GM18505 (cell line): ENCODE data around the gene RPS6KA1.
"Not testable (repeated sequence)": the region's sequence is repeated elsewhere in the genome, so short reads cannot be mapped to it uniquely, and the experiment has no call there.

ENCODE experiments used
- ATAC-seq: cut with Tn5 transposase; IDR thresholded peaks from one replicate; pipeline ENCODE4 v1.9.1; 2021; ENCODE audit not compliant: unreplicated experiment
- POLR2A ChIP-seq: IDR thresholded peaks from 4 replicates; pipeline ENCODE4 v1.6.1; 2011; ENCODE audit warnings: borderline replicate concordance; ENCODE audit not compliant: insufficient read depth, insufficient read length; ENCODE audit errors: extremely low read depth

The RPS6KA1 gene

DNA sequence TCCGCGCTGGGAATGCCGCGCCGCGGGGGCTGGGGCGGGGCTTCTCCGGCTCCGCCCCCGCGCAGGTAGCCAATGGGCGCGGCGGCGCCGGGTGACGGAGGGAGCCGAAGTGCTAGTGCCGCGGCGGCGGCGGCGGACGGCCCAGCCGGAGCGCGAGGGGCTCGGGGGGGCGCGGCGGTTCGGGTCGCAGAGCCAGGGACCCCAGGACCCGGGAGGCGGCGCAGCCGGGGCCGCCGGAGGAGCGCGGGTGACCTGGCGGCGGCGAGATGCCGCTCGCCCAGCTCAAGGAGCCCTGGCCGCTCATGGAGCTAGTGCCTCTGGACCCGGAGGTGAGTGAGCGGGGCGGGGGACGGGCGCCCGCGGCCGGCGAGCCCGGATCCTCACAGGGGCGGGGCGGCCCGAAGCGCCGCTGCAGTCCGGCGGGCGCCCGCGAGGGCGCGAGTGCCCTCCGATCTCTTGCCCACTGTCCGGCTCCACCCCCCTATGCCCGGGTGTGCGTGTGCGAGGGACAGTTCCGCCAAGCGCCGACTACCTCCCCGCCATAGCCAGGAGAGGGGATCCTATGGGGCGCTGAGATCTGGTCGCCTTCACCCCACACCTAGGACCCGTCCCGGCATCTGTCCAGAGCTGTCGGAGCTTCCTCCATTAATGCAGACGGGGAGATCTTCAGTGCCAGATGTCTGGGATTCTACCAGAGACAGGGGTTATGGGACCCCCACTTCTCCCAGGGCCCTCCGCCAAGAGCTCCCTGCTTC is at the start of gene RPS6KA1:
Gene RPS6KA1 (plus strand): TSS at position 107 of the 755 bp plus-strand sequence. CDS start 160 bp downstream, at position 267.
- TF ChIP-seq POLR2A = peak; percentile 52
- ATAC-seq = peak; percentile 81

GRCh38 chr1:26482921-26483320 is 46.6 kb upstream of the RPS6KA1 start:
- no peak for ATAC-seq
- TF ChIP-seq POLR2A = no peak

DNA sequence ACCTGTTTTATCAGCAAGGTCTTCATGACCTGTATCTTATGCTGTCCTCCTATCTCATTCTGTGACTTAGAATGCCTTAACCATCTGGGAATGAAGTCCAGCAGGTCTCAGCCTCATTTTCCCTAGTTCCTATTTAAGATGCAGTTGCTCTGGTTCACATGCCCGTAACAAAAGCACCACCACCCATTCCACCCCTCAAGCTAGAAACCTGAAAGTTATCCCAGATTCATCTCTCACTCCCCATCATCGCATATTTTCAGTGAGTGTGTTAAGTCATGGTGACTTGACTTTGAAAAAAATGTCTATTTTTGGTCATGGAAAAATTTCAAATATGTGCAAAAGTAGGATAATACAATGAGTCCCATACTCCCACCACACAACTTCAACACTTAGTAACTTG is 45.6 kb upstream of the RPS6KA1 start:
- ATAC-seq = no peak
- TF ChIP-seq POLR2A = no peak

DNA sequence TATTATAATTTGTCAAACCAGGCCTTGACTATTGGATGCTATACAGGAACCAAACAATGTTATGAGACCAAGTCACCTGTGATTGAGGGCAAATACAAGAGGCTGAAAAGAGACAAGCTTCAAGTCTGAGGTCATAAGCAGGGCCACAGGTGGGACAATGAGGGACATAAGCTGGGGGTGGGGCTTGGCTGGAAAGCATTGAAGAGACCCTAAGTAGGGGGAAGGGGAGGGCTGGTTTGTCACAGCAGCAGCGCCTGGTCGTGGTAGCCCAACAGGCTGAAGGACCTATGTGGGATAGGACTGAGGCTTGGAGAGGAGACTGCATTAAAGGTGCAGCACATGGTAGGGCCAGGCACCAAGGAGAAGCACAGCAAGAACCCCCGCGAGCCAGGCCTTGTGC is 39.4 kb upstream of the RPS6KA1 start:
- no peak for TF ChIP-seq POLR2A
- no peak for ATAC-seq

- no peak for ATAC-seq
- no peak for TF ChIP-seq POLR2A
Observed at GRCh38 chr1:26493267-26493666, 36.3 kb upstream of the RPS6KA1 start.

- TF ChIP-seq POLR2A = no peak
- ATAC-seq = no peak
Observed at GRCh38 chr1:26493938-26494337, 35.6 kb upstream of the RPS6KA1 start.

- no peak for TF ChIP-seq POLR2A
- ATAC-seq = no peak
Observed at GRCh38 chr1:26496861-26497260, 32.7 kb upstream of the RPS6KA1 start.

DNA sequence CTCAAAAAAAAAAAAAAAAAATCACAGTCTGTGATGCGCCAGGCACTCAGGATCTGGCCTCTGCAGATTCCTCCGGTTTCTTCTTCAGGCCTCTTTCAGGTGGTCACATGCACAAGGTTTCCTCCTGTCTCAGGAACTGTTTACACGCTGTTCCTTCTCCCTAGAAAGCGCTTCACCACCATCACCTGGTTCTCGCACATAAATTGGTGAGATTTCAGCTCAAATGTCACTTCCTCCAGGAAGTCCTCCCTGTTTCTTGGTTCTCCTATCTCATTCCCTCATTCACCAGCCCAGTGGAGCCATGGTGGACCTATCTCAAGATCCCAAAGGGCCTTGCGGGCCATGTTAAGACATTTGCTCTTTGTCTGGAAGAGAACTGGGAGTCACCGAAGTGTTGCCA is 30.7 kb upstream of the RPS6KA1 start:
- no peak for TF ChIP-seq POLR2A
- ATAC-seq = no peak

DNA sequence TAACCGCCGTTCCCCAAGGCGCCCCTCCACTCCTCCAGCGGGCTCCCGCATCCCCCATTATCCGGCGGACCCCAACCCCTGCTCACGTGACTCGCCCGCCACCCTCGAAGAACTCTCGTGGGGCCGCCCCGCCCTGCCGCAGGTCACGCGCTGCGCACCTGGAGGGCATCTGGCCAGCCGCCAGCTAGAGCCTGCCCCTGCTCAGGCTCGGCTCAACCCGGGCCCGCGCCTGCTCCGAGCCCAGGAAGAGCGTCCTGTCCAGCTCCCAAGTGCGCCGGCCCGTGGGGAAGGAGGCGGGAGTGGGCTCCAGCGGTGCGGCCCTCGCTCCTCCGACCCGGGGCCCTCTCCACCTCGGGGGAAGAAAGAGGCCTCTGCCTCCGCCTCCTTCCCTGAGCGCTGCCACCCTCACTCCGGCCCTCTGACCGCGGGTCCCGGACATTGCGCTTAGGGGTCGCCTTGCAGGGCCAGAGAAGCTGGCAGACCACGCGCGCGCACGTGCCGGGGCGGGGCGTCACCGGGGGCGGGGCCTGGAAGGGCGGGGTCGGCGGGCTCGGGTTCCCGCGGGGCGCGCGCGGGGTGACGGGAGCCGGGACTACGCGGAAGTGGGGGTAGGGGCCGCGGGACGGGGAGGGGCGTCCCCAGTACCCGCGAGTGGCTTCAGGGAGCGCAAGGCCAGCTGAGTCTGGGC is 28.9 kb upstream of the RPS6KA1 start:
- ATAC-seq = peak; percentile 66
- peak; percentile 34 for TF ChIP-seq POLR2A

GRCh38 chr1:26510711-26511110 is 18.9 kb upstream of the RPS6KA1 start:
- not testable (repeated sequence) for ATAC-seq

- not testable (repeated sequence) for ATAC-seq
Observed at GRCh38 chr1:26515836-26516235, 13.7 kb upstream of the RPS6KA1 start.

GRCh38 chr1:26516987-26517765 is 12.4 kb upstream of the RPS6KA1 start:
- TF ChIP-seq POLR2A = no peak
- ATAC-seq = no peak

DNA sequence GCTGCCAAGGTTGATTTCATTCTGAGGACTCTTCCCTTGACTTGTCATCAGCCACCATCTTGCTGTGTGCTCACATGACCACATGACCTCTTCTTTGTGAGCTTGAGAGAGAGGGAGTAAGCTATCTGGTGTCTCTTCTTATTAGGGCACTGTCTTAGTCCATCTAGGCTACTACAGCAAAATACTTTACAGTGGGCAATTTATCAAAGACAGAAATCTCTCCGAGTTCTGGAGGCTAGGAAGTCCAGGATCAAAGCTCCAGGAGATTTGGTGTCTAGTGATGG is 11.9 kb upstream of the RPS6KA1 start:
- TF ChIP-seq POLR2A = no peak
- no peak for ATAC-seq

DNA sequence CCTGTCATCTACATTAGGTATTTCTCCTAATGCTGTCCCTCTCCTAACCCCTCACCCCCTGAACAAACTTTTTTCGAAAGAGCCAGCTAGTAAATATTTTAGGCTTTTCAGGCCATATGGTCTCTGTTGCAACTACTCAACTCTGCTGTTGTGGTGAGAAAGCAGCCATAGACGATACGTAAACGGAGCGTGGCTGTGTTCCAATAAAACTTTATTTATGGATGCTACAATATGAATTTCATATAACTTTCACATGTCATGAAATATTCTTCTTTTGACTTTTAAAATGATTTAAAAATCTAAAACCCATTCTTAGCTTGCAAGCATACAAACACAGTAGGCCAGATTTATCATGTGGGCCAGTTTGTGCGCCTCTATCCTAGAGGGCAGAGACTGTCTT is 11.2 kb upstream of the RPS6KA1 start:
- no peak for TF ChIP-seq POLR2A
- ATAC-seq = no peak

DNA sequence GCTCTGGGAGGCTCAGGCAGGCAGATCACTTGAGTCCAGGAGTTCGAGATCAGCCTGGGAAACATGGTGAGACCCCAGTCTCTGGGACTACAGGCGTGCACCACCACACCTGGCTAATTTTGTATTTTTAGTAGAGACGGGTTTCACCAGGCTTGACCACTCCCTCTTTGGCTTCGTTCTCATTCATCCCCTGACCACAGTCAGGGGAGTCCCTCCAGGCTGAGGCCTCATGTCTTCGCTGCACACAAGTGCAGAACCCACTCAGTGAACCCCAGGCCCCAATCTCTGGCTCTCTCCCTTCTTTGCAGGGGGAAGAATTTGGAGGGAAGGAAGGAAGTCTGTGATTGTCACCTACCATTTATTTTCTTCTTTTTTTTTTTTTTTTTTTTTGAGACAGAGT is 9.2 kb upstream of the RPS6KA1 start:
- no peak for ATAC-seq
- TF ChIP-seq POLR2A = no peak

GRCh38 chr1:26521669-26522030 is 7.9 kb upstream of the RPS6KA1 start:
- no peak for TF ChIP-seq POLR2A
- ATAC-seq = no peak
